RWPE2 (cell line): ENCODE data around the gene ALAS1.

Experiments used
- ATAC-seq: fragments of 200-7000 bp; cut with Tn5 transposase; 3 replicates; pipeline ENCODE4 v1.9.1; 2021; ENCODE audit warnings: low read depth
- DNase-seq: peaks from one replicate; pipeline ENCODE4 v3.0.0-alpha.2; 2020; ENCODE audit warnings: low spot score
- H3K27ac ChIP-seq: fragments of 450-650 bp; 2 replicates; pipeline ENCODE4 v1.5.1; 2017; ENCODE audit warnings: mild to moderate bottlenecking; ENCODE audit not compliant: poor library complexity, severe bottlenecking
- H3K27me3 ChIP-seq: fragments of 250-450 bp; sonication (Bioruptor Pico); 2 replicates; pipeline ENCODE4 v1.5.1; 2021; ENCODE audit warnings: mild to moderate bottlenecking, moderate library complexity; ENCODE audit not compliant: insufficient read depth, poor library complexity, severe bottlenecking
- H3K36me3 ChIP-seq: fragments of 250-450 bp; sonication (Bioruptor Pico); 2 replicates; pipeline ENCODE4 v1.5.1; 2020; ENCODE audit warnings: low read depth, mild to moderate bottlenecking, moderate library complexity
- H3K4me1 ChIP-seq: fragments of 250-450 bp; sonication (Bioruptor Pico); 2 replicates; pipeline ENCODE4 v1.5.1; 2021; ENCODE audit warnings: mild to moderate bottlenecking, moderate library complexity; ENCODE audit not compliant: insufficient read depth, poor library complexity, severe bottlenecking
- H3K4me3 ChIP-seq: fragments of 250-450 bp; sonication (Bioruptor Pico); 2 replicates; pipeline ENCODE4 v1.5.1; 2021; ENCODE audit warnings: mild to moderate bottlenecking, moderate library complexity; ENCODE audit not compliant: severe bottlenecking
- H3K9me3 ChIP-seq: fragments of 250-450 bp; sonication (Bioruptor Pico); 2 replicates; pipeline ENCODE4 v1.5.1; 2021; ENCODE audit warnings: mild to moderate bottlenecking, moderate library complexity; ENCODE audit not compliant: severe bottlenecking
- TF ChIP-seq, protein P1 (sequence below): fragments of 450-650 bp; IDR thresholded peaks from one replicate; pipeline ENCODE4 v1.5.1; 2017; ENCODE audit warnings: mild to moderate bottlenecking, moderate library complexity; ENCODE audit not compliant: poor library complexity, severe bottlenecking

Gene ALAS1

DNA sequence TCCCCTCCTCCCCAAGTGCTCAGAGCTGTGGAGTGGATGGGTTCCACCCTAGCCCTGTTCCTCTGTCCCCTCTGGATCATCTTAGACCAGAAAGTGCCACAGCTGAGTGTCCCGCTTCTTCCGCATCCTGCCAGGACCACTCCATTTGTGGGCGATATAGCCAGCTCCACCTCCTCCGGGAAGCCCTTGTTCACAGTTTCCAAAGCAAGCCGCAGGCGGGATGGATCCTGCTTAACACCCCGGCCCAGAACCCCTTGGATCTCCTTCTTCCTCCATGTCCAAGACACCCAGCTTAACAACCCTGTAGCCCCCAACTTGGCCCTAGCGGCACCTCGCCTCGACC is 490 bp upstream of the ALAS1 start:
- ATAC-seq, result no peak
- peaks cover 13% of the 10 kb centered on the region for H3K4me1 ChIP-seq

DNA sequence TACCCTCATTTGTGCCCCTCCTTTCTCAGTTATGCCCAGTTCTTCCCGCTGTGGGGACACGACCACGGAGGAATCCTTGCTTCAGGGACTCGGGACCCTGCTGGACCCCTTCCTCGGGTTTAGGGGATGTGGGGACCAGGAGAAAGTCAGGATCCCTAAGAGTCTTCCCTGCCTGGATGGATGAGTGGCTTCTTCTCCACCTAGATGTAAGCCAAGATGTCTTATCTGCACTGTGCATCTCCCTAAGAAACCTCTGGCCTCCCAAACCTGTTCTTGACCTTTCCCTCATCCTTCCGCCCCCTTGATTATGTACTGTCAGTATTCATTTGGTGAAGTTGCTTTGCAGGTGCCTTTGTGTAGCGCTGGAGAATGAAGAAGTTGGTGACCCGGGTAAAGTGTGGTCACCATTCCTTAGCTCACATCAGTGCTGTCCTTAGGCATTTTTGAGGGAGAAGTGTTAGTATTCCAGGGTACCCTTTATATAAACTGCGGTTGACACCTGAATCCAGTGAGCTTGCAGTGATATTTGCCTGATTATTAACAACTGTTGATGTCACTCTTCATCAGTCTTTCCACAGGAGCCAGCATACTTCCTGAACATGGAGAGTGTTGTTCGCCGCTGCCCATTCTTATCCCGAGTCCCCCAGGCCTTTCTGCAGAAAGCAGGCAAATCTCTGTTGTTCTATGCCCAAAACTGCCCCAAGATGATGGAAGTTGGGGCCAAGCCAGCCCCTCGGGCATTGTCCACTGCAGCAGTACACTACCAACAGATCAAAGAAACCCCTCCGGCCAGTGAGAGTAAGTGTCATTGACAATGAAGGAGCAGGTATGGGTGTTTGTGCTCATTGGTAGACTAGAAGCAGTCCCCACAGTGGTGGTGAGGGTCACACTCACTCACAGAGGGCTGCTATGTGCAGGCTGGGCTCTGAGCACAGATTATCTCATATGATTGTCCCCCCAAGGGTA is 966 bp downstream of the ALAS1 start:
- Histone ChIP-seq H3K9me3 (no peaks in the 10 kb centered on the region), H3K27ac (peak overlapping the region; percentile 11), H3K36me3 (peaks cover 49% of the 10 kb centered on the region), H3K4me1 (peaks cover 7% of the 10 kb centered on the region), H3K27me3 (no peaks in the 10 kb centered on the region), H3K4me3 (peak overlapping the region; percentile 90)
- TF ChIP-seq, protein P1, sequence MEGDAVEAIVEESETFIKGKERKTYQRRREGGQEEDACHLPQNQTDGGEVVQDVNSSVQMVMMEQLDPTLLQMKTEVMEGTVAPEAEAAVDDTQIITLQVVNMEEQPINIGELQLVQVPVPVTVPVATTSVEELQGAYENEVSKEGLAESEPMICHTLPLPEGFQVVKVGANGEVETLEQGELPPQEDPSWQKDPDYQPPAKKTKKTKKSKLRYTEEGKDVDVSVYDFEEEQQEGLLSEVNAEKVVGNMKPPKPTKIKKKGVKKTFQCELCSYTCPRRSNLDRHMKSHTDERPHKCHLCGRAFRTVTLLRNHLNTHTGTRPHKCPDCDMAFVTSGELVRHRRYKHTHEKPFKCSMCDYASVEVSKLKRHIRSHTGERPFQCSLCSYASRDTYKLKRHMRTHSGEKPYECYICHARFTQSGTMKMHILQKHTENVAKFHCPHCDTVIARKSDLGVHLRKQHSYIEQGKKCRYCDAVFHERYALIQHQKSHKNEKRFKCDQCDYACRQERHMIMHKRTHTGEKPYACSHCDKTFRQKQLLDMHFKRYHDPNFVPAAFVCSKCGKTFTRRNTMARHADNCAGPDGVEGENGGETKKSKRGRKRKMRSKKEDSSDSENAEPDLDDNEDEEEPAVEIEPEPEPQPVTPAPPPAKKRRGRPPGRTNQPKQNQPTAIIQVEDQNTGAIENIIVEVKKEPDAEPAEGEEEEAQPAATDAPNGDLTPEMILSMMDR, result no peak
- ATAC-seq (no peak), DNase-seq (no peak)

More for the DNA sequence above, 490 bp upstream of the ALAS1 start:
- H3K4me3 ChIP-seq, result peak overlapping the region; percentile 90
- no peaks in the 10 kb centered on the region for H3K27me3 ChIP-seq
- H3K27ac ChIP-seq, result no peak overlapping the region
- TF ChIP-seq, protein P1, result no peak
- H3K36me3 ChIP-seq, result peaks cover 34% of the 10 kb centered on the region
- H3K9me3 ChIP-seq, result no peaks in the 10 kb centered on the region
- DNase-seq, result no peak

DNA sequence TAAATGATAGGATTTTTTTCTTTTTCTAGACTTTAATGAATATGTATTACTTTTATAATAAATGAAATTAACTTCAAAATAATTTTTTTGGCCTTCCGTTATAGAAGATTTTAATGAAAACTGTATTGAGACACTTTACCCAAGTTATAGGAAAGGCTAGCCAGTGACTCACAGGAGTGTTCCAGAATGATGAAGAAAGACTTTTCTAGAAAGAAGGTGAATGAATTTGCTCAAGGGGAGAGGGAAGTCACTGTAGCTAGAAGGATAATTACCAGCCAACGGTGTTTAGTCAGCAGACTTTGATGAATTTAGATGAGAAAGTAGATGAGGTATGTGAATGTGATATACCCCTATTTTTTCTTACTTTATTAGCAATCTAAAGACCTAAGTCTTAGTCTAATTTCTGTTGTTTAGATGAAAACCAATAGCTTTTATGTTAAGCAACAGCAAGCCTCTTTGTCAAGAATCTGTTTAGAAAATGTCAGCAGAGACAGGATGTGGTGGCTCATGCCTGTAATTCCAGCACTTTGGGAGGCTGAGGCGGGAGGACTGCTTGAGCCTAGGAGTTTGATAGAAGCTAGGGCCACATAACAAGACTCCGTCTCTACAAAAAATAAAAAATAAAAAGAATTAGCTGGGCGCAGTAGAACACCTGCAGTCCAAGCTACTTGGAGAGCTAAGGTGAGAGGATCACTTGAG is 3.2 kb downstream of the ALAS1 start:
- H3K9me3 ChIP-seq, result no peaks in the 10 kb centered on the region
- H3K4me3 ChIP-seq, result no peak overlapping the region
- TF ChIP-seq, protein P1, result no peak
- ATAC-seq (no peak), DNase-seq (no peak)
- H3K27ac ChIP-seq, result no peak overlapping the region
- H3K27me3 ChIP-seq, result no peaks in the 10 kb centered on the region
- H3K4me1 ChIP-seq, result peaks cover 27% of the 10 kb centered on the region
- H3K36me3 ChIP-seq, result peaks cover 71% of the 10 kb centered on the region

DNA sequence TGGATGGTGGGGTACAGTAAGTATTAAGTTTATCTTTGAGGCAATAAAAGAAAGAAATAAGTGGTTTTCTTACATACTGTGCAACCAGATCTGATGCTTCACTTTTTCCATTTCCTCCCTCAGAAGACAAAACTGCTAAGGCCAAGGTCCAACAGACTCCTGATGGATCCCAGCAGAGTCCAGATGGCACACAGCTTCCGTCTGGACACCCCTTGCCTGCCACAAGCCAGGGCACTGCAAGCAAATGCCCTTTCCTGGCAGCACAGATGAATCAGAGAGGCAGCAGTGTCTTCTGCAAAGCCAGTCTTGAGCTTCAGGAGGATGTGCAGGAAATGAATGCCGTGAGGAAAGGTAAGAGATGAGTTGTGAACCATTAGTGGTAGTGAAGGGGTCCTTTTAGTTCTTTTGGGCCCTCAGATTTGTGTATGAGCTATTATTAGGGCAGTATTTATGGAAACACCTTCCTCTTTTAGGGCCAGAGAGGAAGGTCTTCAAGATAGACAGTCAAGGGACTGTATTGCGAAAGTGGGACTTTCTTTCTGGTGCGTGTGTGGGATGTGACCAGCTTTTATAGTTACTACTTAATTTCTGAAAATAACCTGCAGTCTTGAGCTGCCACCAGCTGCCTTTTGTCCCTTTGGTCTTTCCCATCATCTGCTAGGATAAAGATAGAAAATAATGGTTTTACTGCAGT is 4.6 kb downstream of the ALAS1 start:
- Histone ChIP-seq H3K4me3 (no peak overlapping the region), H3K27ac (no peak overlapping the region), H3K4me1 (peaks cover 21% of the 10 kb centered on the region), H3K27me3 (no peaks in the 10 kb centered on the region), H3K9me3 (no peaks in the 10 kb centered on the region), H3K36me3 (peaks cover 82% of the 10 kb centered on the region)
- TF ChIP-seq, protein P1, result no peak
- ATAC-seq, result no peak
- no peak for DNase-seq
